GM18519 (cell line): ENCODE measurements around the gene CABP1.

ENCODE experiments used
- ATAC-seq: cut with Tn5 transposase; IDR thresholded peaks from one replicate; pipeline ENCODE4 v1.9.1; 2021; ENCODE audit warnings: mild to moderate bottlenecking, moderate library complexity; ENCODE audit not compliant: unreplicated experiment, low FRiP score

Gene CABP1

GRCh38 chr12:120630104-120630892, 10.1 kb upstream of the CABP1 start:
- no peak for ATAC-seq

DNA sequence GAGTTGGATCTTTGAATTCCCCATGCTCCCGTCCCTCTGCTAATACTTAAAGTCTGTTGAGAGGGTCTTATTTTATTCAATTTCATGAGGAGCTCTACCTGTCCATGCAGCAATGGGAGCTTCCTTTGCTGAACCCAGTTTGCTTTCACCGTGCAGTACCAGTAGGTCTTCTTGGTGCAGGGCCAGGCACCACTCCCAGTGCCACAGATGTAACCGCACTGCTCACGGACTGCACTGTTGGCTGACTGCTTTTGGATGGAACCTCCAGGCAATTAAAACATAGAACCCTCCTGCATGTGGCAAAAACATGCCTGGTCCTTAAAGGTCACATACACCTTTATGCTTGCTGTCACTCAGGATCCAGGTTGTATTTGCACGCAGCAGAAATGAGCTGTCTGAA, 9.3 kb upstream of the CABP1 start:
- ATAC-seq: no peak

- peak; percentile 23 for ATAC-seq
Measured at GRCh38 chr12:120640861-120641833, 721 bp downstream of the CABP1 start.

- no peak for ATAC-seq
Measured at GRCh38 chr12:120642121-120642520, 1.7 kb downstream of the CABP1 start.

DNA sequence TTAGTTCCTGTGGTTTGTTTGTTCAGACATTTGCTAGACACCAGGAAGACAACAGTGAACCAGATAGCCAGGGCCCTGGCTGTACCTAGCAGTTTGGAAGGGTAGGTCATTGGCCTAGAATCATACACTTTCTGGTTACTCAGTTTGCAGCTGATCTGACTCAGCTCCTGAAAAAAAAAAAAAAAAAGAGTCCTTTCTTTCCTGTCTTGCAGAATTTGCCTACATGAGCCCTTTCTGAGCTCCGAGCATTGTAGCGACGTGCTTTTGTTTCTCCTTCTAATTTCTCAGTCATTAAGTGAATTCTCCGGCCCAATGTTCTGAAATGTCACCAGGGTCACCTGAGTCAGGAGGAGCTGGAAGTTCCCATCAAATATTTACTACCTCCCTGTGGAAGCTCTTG, 2.4 kb downstream of the CABP1 start:
- no peak for ATAC-seq

DNA sequence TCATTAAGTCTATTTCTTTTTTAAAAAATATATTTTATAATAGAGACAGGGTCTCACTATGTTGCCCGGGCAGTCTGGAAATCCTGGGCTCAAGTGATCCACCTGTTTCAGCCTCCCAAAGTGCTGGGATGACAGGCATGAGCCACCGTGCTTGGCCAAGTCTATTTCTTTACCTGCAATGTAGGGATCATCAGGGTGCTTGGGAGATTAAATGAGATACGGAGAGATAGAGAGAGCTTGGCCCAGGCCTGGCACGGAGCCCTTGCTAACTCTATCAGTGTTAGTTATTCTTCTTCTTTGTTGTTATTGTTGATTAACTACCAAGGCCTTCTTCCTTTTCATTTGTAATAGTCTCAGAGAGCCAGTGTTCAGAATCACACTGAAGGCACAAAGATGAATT, 3.1 kb downstream of the CABP1 start:
- no peak for ATAC-seq

GRCh38 chr12:120646044-120646443, 5.6 kb downstream of the CABP1 start:
- ATAC-seq: no peak

DNA sequence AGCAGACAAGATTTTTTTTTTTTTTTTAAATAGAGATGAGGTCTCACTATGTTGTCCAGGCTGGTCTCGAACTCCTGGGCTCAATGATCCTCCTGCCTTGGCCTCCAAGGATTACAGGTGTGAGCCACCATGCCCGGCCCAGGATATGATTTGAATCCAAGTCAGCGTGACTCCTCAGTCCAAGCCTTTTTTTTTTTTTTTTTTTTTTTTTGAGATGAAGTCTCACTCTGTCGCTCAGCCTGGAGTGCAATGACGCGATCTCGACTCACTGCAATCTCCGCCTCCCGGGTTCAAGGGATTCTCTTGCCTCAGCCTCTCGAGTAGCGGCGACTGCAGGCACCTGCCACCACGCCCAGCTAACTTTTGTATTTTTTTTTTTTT, 6.9 kb downstream of the CABP1 start:
- no peak for ATAC-seq

DNA sequence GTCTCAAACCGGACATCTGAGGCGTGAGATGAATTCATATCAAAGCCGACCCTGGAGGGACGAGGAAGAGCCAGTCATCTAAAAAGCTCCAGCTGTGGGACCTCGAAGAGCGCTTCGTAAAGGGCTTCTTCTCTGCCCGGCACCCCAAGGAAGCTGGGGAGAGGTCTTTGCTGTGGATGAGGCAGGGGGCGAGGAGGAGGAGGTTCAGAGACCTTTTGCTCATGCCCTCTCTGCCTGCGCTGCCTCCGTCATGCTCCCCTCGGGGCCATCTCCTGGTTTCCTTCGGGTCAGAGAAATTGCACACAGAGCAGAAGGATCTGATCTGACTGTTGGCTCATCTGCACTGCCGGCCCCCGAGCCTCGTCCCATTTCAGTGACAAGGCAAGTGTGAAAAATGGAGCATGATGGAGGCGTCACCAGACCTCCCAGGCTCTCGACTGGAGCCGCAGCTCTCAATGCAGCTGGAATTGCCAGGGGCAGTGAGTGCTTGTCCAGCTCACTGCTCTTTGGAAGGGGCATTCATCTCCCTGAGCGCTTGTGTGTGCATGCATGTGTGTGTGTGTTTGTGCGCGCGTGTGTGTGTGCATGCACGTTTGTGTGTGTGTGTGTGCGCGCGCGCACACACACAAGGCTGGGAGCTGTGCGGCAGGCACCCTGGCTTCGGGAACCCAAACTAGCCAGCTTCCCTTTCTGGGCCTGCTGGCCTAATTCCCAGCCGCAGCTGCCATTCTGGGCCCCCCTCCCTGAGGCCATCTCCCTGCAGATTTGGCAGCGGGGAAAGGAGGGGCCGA, 9.2 kb downstream of the CABP1 start:
- ATAC-seq: no peak

- ATAC-seq: no peak
Measured at GRCh38 chr12:120650233-120650690, 9.8 kb downstream of the CABP1 start.

- no peak for ATAC-seq
Measured at GRCh38 chr12:120651821-120652220, 11.4 kb downstream of the CABP1 start.

- no peak for ATAC-seq
Measured at GRCh38 chr12:120652656-120653435, 12.4 kb downstream of the CABP1 start.

- no peak for ATAC-seq
Measured at GRCh38 chr12:120653611-120654010, 13.2 kb downstream of the CABP1 start.

GRCh38 chr12:120654656-120655055, 14.2 kb downstream of the CABP1 start:
- no peak for ATAC-seq

DNA sequence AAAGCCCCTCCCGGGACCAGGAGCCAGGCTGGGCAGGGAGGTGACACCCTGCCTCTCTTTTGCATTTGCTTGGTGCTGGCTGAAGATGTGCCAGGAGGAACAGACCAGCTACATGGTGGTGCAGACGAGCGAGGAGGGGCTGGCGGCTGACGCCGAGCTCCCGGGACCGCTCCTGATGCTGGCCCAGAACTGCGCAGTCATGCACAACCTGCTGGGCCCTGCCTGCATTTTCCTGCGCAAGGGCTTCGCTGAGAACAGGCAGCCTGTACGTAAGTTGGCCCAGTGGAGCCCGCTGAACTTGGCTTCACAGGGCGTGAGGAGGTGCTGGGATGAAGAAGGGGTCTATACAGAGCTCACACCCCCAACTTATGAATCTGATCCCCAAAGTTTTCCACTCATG, 15.6 kb downstream of the CABP1 start:
- ATAC-seq: no peak

GRCh38 chr12:120658286-120659150, 18.1 kb downstream of the CABP1 start:
- no peak for ATAC-seq

DNA sequence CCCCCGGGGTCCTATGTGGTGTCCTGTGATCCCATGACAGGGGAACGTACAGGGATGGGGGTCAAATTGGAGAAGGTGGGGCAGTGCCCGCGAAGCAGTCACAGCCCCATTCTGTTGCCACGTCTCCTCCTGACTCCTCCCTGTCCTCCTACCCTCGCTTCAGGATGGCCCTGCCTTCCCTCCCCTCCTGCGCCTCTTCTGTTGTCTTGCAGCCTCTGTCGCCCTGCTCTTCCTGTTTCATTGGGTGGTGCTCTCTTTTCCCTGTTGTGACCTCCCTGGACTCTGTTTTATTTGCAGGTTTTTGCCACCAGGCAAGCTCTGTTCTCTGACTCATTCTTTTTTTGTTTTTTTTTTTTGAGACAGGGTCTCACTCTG, 18.7 kb downstream of the CABP1 start:
- ATAC-seq: no peak

DNA sequence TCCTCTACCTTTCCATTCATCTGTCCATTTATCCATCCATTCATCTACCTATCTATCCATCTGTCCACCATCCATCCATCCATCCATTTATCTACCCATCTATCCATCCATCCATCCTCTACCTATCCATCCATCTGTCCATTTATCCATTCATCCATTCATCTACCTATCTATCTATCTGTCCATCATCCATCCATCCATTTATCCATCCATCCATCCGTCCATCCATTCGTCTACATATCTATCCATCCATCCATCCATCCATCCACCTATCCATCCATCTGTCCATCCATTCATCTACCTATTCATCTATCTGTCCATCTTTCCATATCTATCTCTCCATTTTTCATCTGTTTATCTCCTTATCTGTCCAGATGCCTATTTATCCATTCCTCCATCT, 21.0 kb downstream of the CABP1 start:
- no peak for ATAC-seq

- peak; percentile 53 for ATAC-seq
Measured at GRCh38 chr12:120662879-120663278, 22.5 kb downstream of the CABP1 start.
